MM.1S (cell line): Measurements from ENCODE around the gene TMEM31.

Experiments used
- DNase-seq: peaks from one replicate; pipeline ENCODE4 v3.0.0-alpha.2; 2015
- H2AFZ ChIP-seq: fragments of 300-600 bp; sonication (generic); 2 replicates; pipeline ENCODE4 v1.6.0; 2016; ENCODE audit warnings: antibody characterized with exemption, low read length
- H3F3A ChIP-seq: fragments of 300-600 bp; sonication (generic); 2 replicates; pipeline ENCODE4 v1.6.1; 2016; ENCODE audit warnings: mild to moderate bottlenecking, antibody characterized with exemption, low read length, moderate library complexity, mixed read lengths; ENCODE audit not compliant: insufficient read depth
- H3K27ac ChIP-seq: fragments of 300-600 bp; sonication (generic); 2 replicates; pipeline ENCODE4 v1.5.1; 2016; ENCODE audit warnings: mild to moderate bottlenecking, low read length
- H3K27me3 ChIP-seq: fragments of 300-600 bp; sonication (generic); replicated peaks from 2 replicates; pipeline ENCODE4 v1.6.0; 2016; ENCODE audit warnings: low read length; ENCODE audit not compliant: insufficient read depth
- H3K36me3 ChIP-seq: fragments of 300-600 bp; sonication (generic); replicated peaks from 2 replicates; pipeline ENCODE4 v1.6.1; 2016; ENCODE audit warnings: mild to moderate bottlenecking, low read length, mixed read lengths; ENCODE audit not compliant: insufficient read depth
- H3K4me1 ChIP-seq: fragments of 300-600 bp; sonication (generic); 2 replicates; pipeline ENCODE4 v1.6.1; 2016; ENCODE audit warnings: low read length, mixed read lengths
- H3K4me2 ChIP-seq: fragments of 300-600 bp; sonication (generic); 2 replicates; pipeline ENCODE4 v1.6.0; 2016; ENCODE audit warnings: low read depth, low read length
- H3K4me3 ChIP-seq: fragments of 300-600 bp; sonication (generic); 2 replicates; pipeline ENCODE4 v1.5.1; 2016; ENCODE audit warnings: low read length, mixed read lengths
- H3K79me2 ChIP-seq: fragments of 300-600 bp; sonication (generic); 2 replicates; pipeline ENCODE4 v1.6.1; 2016; ENCODE audit warnings: mixed run types, low read length, mixed read lengths
- H3K9ac ChIP-seq: fragments of 300-600 bp; sonication (generic); 2 replicates; pipeline ENCODE4 v1.6.1; 2016; ENCODE audit warnings: low read length, mixed read lengths
- H3K9me2 ChIP-seq: fragments of 300-600 bp; sonication (generic); replicated peaks from 2 replicates; pipeline ENCODE4 v1.6.1; 2016; ENCODE audit warnings: mild to moderate bottlenecking, low read length, mixed read lengths; ENCODE audit not compliant: insufficient read depth
- H3K9me3 ChIP-seq: fragments of 300-600 bp; sonication (generic); replicated peaks from 2 replicates; pipeline ENCODE4 v1.6.1; 2016; ENCODE audit warnings: mild to moderate bottlenecking, low read length, mixed read lengths; ENCODE audit not compliant: insufficient read depth
- H4K20me1 ChIP-seq: fragments of 300-600 bp; sonication (generic); 2 replicates; pipeline ENCODE4 v1.6.1; 2016; ENCODE audit warnings: mild to moderate bottlenecking, low read length, moderate library complexity, mixed read lengths; ENCODE audit not compliant: insufficient read depth
- CTCF ChIP-seq: fragments of 300-600 bp; sonication (generic); IDR thresholded peaks from 2 replicates; pipeline ENCODE4 v1.5.1; 2016; ENCODE audit warnings: antibody characterized with exemption, low read length, mixed read lengths
- EZH2 ChIP-seq: fragments of 300-600 bp; sonication (generic); optimal IDR thresholded peaks from 2 replicates; pipeline ENCODE3; 2017; ENCODE audit warnings: low read depth, mild to moderate bottlenecking, antibody characterized with exemption, low read length, mixed read lengths
- EZH2phosphoT487 ChIP-seq: fragments of 300-600 bp; sonication (generic); IDR thresholded peaks from 2 replicates; pipeline ENCODE4 v1.6.1; 2018; ENCODE audit warnings: antibody characterized with exemption, low read length

TMEM31 gene

GRCh38 chrX:103737696-103738095 lies 27.0 kb downstream of the TMEM31 start:
- DNase-seq, result no peak
- Histone ChIP-seq H2AFZ (no peak overlapping the region), H3K9me2 (no peaks in the 10 kb centered on the region), H3F3A (no peaks in the 10 kb centered on the region; the same call in 1 of the 2 replicates), H4K20me1 (no peaks in the 10 kb centered on the region), H3K9ac (no peak overlapping the region), H3K4me1 (peaks cover 8% of the 10 kb centered on the region; the same call in 1 of the 2 replicates), H3K27ac (no peak overlapping the region), H3K4me3 (no peak overlapping the region), H3K79me2 (no peaks in the 10 kb centered on the region), H3K9me3 (no peaks in the 10 kb centered on the region), H3K36me3 (no peaks in the 10 kb centered on the region), H3K4me2 (no peak overlapping the region), H3K27me3 (no peaks in the 10 kb centered on the region)
- TF ChIP-seq EZH2phosphoT487 (no peak), EZH2 (no peak), CTCF (no peak)

GRCh38 chrX:103739421-103739820 lies 28.7 kb downstream of the TMEM31 start:
- H3K27me3 ChIP-seq, result no peaks in the 10 kb centered on the region
- H4K20me1 ChIP-seq, result no peaks in the 10 kb centered on the region
- H3K79me2 ChIP-seq, result no peaks in the 10 kb centered on the region
- no peaks in the 10 kb centered on the region for H3K9me2 ChIP-seq
- H3K9me3 ChIP-seq, result no peaks in the 10 kb centered on the region
- H2AFZ ChIP-seq, result no peak overlapping the region
- H3F3A ChIP-seq, result no peaks in the 10 kb centered on the region
- TF ChIP-seq EZH2phosphoT487 (no peak), EZH2 (no peak), CTCF (no peak)
- no peak overlapping the region for H3K9ac ChIP-seq
- H3K4me1 ChIP-seq, result 0 out of 2 replicates have a peak, but pooled peaks cover 1% of the 10 kb centered on the region
- no peaks in the 10 kb centered on the region for H3K36me3 ChIP-seq
- no peak overlapping the region for H3K4me2 ChIP-seq
- no peak for DNase-seq
- H3K4me3 ChIP-seq, result no peak overlapping the region
- H3K27ac ChIP-seq, result no peak overlapping the region

- TF ChIP-seq CTCF (no peak), EZH2phosphoT487 (no peak), EZH2 (no peak)
- Histone ChIP-seq H2AFZ (no peak overlapping the region), H4K20me1 (no peaks in the 10 kb centered on the region), H3K27ac (no peak overlapping the region), H3K4me3 (no peak overlapping the region), H3K79me2 (no peaks in the 10 kb centered on the region), H3K9me2 (no peaks in the 10 kb centered on the region), H3K9me3 (no peaks in the 10 kb centered on the region), H3K27me3 (no peaks in the 10 kb centered on the region), H3K36me3 (no peaks in the 10 kb centered on the region), H3K9ac (no peak overlapping the region), H3F3A (no peaks in the 10 kb centered on the region), H3K4me1 (no peaks in the 10 kb centered on the region), H3K4me2 (no peak overlapping the region)
- DNase-seq, result no peak
Measured at GRCh38 chrX:103741879-103742278, 31.2 kb downstream of the TMEM31 start.
